Astrocyte (in vitro differentiated cells and primary cell): ENCODE results near the gene GRB10. TPM values are rescaled to one million over a fixed set of nuclear protein-coding genes. Genes with fewer than 3 reads are reported as not detected.

ENCODE experiments used
- DNase-seq: peaks from one replicate; pipeline ENCODE4 v3.0.0-alpha.2; 2010; ENCODE audit warnings: low read depth
- FAIRE-seq: peaks from 2 replicates; lab custom pipeline; 2011; peaks lifted over from hg19 to GRCh38; lab: Jason Lieb, UNC
- H2AFZ ChIP-seq: 2 replicates; pipeline ENCODE4 v1.6.0; 2012; ENCODE audit warnings: low read depth, low read length, inconsistent platforms
- H3K27ac ChIP-seq: 2 replicates; pipeline ENCODE4 v1.5.1; 2011; ENCODE audit warnings: low read depth, low read length, inconsistent platforms
- H3K27me3 ChIP-seq: 2 replicates; pipeline ENCODE4 v1.6.0; 2011; ENCODE audit warnings: low read length, inconsistent platforms; ENCODE audit not compliant: insufficient read depth
- H3K36me3 ChIP-seq: 2 replicates; pipeline ENCODE4 v1.5.1; 2011; ENCODE audit warnings: low read length, inconsistent platforms; ENCODE audit not compliant: insufficient read depth
- H3K4me1 ChIP-seq: 2 replicates; pipeline ENCODE4 v1.5.1; 2011; ENCODE audit warnings: low read length, inconsistent platforms; ENCODE audit not compliant: insufficient read depth
- H3K4me2 ChIP-seq: 2 replicates; pipeline ENCODE4 v1.6.0; 2012; ENCODE audit warnings: low read length, inconsistent platforms
- H3K4me3 ChIP-seq: 2 replicates; pipeline ENCODE4 v1.5.1; 2011; ENCODE audit warnings: low read depth, mild to moderate bottlenecking, low read length, inconsistent platforms; ENCODE audit not compliant: insufficient read depth
- H3K79me2 ChIP-seq: 2 replicates; pipeline ENCODE4 v1.6.0; 2012; ENCODE audit warnings: mild to moderate bottlenecking, low read length, inconsistent platforms; ENCODE audit not compliant: insufficient read depth
- H3K9ac ChIP-seq: 2 replicates; pipeline ENCODE4 v1.6.0; 2012; ENCODE audit warnings: mild to moderate bottlenecking, low read length, inconsistent platforms
- H3K9me3 ChIP-seq: 2 replicates; pipeline ENCODE4 v1.5.1; 2012; ENCODE audit warnings: low read depth, mild to moderate bottlenecking, low read length, inconsistent platforms; ENCODE audit not compliant: insufficient read depth
- H4K20me1 ChIP-seq: 2 replicates; pipeline ENCODE4 v1.6.0; 2012; ENCODE audit warnings: low read length, inconsistent platforms; ENCODE audit not compliant: insufficient read depth
- H3K27ac Mint-ChIP-seq: one replicate; pipeline ENCODE4 v1.8.0; 2021; ENCODE audit warnings: mild to moderate bottlenecking, mixed read lengths; ENCODE audit not compliant: unreplicated experiment
- H3K27me3 Mint-ChIP-seq: one replicate; pipeline ENCODE4 v1.8.0; 2021; ENCODE audit warnings: low read depth, mixed read lengths; ENCODE audit not compliant: unreplicated experiment
- H3K36me3 Mint-ChIP-seq: one replicate; pipeline ENCODE4 v1.8.0; 2021; ENCODE audit warnings: low read depth, mixed read lengths; ENCODE audit not compliant: unreplicated experiment
- H3K4me1 Mint-ChIP-seq: one replicate; pipeline ENCODE4 v1.8.0; 2021; ENCODE audit warnings: low read depth, mixed read lengths; ENCODE audit not compliant: unreplicated experiment
- H3K4me3 Mint-ChIP-seq: one replicate; pipeline ENCODE4 v1.8.0; 2021; ENCODE audit warnings: mild to moderate bottlenecking, moderate library complexity, mixed read lengths; ENCODE audit not compliant: unreplicated experiment
- H3K9me3 Mint-ChIP-seq: one replicate; pipeline ENCODE4 v1.8.0; 2021; ENCODE audit warnings: mild to moderate bottlenecking, mixed read lengths; ENCODE audit not compliant: unreplicated experiment
- EZH2 ChIP-seq: IDR thresholded peaks from 2 replicates; pipeline ENCODE4 v1.6.1; 2012; ENCODE audit warnings: mild to moderate bottlenecking, low read length, inconsistent platforms; ENCODE audit not compliant: insufficient read depth
- total RNA-seq: library from RNA; stranded (reverse); gene quantifications from 2 replicates; pipeline ENCODE4 v1.2.1, GENCODE V29; 2021
- TF ChIP-seq, protein P1 (sequence below): IDR thresholded peaks from 2 replicates; pipeline ENCODE4 v1.5.1; 2011; ENCODE audit warnings: low read depth, mild to moderate bottlenecking, inconsistent platforms, low read length, moderate library complexity; ENCODE audit not compliant: insufficient read depth

GRB10 gene
- total RNA-seq, 1 donor from 2014 or later: 81.9 TPM

DNA sequence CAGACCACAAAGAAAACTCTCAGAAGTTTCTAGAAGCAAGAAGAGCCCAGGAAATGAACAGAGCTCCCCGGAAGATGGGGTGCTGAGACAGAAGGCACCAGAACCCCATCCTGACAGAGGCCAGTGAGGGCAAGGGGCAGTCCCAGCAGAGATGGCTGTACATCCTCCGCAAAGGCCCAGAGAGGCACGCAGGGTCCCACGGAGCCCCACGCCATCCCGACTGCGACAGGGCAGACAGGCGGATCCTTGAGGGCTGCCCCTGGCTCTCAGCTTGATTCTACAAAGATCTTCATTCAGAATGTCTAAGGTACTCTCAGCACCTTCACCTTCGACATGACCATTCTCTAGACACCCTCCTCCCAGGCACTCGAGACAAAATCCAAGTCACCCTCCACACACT lies 109.6 kb downstream of the GRB10 start:
- Mint-ChIP-seq H3K4me1 (peaks cover 22% of the 10 kb centered on the region), H3K27me3 (no peaks in the 10 kb centered on the region), H3K36me3 (peaks cover 59% of the 10 kb centered on the region), H3K9me3 (peaks cover 8% of the 10 kb centered on the region), H3K27ac (peak overlapping the region; percentile 75), H3K4me3 (no peak overlapping the region)
- FAIRE-seq (no peak), DNase-seq (no peak)
- H3K27me3 ChIP-seq: no peaks in the 10 kb centered on the region
- no peaks in the 10 kb centered on the region for H3K9me3 ChIP-seq
- H3K9ac ChIP-seq: no peak overlapping the region
- H3K79me2 ChIP-seq: peaks cover 94% of the 10 kb centered on the region
- H3K4me3 ChIP-seq: no peak overlapping the region
- no peak overlapping the region for H3K27ac ChIP-seq
- peaks cover 17% of the 10 kb centered on the region for H3K36me3 ChIP-seq
- TF ChIP-seq, protein P1, sequence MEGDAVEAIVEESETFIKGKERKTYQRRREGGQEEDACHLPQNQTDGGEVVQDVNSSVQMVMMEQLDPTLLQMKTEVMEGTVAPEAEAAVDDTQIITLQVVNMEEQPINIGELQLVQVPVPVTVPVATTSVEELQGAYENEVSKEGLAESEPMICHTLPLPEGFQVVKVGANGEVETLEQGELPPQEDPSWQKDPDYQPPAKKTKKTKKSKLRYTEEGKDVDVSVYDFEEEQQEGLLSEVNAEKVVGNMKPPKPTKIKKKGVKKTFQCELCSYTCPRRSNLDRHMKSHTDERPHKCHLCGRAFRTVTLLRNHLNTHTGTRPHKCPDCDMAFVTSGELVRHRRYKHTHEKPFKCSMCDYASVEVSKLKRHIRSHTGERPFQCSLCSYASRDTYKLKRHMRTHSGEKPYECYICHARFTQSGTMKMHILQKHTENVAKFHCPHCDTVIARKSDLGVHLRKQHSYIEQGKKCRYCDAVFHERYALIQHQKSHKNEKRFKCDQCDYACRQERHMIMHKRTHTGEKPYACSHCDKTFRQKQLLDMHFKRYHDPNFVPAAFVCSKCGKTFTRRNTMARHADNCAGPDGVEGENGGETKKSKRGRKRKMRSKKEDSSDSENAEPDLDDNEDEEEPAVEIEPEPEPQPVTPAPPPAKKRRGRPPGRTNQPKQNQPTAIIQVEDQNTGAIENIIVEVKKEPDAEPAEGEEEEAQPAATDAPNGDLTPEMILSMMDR: no peak
- TF ChIP-seq EZH2: no peak
- H3K4me1 ChIP-seq: peaks cover 2% of the 10 kb centered on the region
- H2AFZ ChIP-seq: no peak overlapping the region
- H4K20me1 ChIP-seq: peaks cover 98% of the 10 kb centered on the region
- no peak overlapping the region for H3K4me2 ChIP-seq

DNA sequence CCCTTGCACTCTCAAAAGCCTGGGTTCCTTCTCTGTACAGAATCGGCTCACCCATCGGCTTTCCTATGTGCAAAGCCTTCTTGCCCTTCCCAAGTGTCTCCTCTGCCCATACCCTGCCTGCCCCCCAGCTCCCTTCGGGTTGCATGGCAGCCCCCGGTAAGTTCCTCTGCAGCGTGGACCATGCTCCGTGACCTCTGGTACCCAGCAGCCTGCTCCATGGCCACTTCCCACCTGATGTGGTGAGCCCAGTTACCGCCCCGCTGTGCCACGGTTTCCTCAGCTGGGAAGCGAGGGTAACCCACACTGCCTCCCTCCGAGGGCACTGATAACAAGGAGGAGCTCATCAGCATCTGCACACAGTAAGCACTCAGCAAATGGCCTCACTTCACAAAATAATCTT lies 110.7 kb downstream of the GRB10 start:
- no peak overlapping the region for H3K4me3 Mint-ChIP-seq
- Histone ChIP-seq H3K4me3 (no peak overlapping the region), H3K9ac (no peak overlapping the region), H3K27me3 (no peaks in the 10 kb centered on the region), H2AFZ (no peak overlapping the region), H3K4me2 (no peak overlapping the region), H3K36me3 (peaks cover 17% of the 10 kb centered on the region), H3K27ac (no peak overlapping the region), H3K9me3 (no peaks in the 10 kb centered on the region), H4K20me1 (peaks cover 98% of the 10 kb centered on the region), H3K79me2 (peaks cover 84% of the 10 kb centered on the region), H3K4me1 (peaks cover 12% of the 10 kb centered on the region)
- DNase-seq (no peak), FAIRE-seq (no peak)
- no peak for TF ChIP-seq EZH2
- TF ChIP-seq, protein P1: no peak
- H3K9me3 Mint-ChIP-seq: peaks cover 8% of the 10 kb centered on the region
- no peak overlapping the region for H3K27ac Mint-ChIP-seq
- H3K4me1 Mint-ChIP-seq: peaks cover 23% of the 10 kb centered on the region
- H3K36me3 Mint-ChIP-seq: peaks cover 70% of the 10 kb centered on the region
- no peaks in the 10 kb centered on the region for H3K27me3 Mint-ChIP-seq

DNA sequence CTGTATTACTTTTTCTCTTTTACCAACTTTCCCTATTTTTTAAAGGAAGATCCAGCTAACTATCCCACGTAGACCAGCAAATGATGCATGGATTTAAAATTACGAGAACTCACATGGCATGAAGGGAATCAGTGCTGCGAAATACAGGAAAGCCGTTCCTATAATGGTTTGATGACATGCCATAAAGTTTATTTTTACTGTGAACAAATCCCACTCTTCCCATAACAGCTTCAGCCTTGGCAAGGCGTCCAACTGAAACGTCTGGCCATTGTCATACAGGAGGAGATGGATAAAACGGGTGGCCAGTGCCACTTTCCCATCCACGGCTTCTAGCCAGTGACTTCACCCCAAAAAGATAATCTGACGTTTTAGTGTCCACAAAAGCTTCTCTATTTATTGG lies 111.3 kb downstream of the GRB10 start:
- H3K27me3 Mint-ChIP-seq: no peaks in the 10 kb centered on the region
- H3K79me2 ChIP-seq: peaks cover 79% of the 10 kb centered on the region
- H3K27ac Mint-ChIP-seq: no peak overlapping the region
- H3K27me3 ChIP-seq: no peaks in the 10 kb centered on the region
- FAIRE-seq: no peak
- no peak overlapping the region for H3K27ac ChIP-seq
- H3K4me1 ChIP-seq: peaks cover 13% of the 10 kb centered on the region
- H3K36me3 Mint-ChIP-seq: peaks cover 70% of the 10 kb centered on the region
- H3K9ac ChIP-seq: no peak overlapping the region
- H3K9me3 ChIP-seq: no peaks in the 10 kb centered on the region
- peaks cover 18% of the 10 kb centered on the region for H3K4me1 Mint-ChIP-seq
- H2AFZ ChIP-seq: no peak overlapping the region
- peaks cover 17% of the 10 kb centered on the region for H3K36me3 ChIP-seq
- TF ChIP-seq EZH2: no peak
- TF ChIP-seq, protein P1: no peak
- no peak for DNase-seq
- H3K4me3 ChIP-seq: no peak overlapping the region
- no peak overlapping the region for H3K4me3 Mint-ChIP-seq
- peaks cover 8% of the 10 kb centered on the region for H3K9me3 Mint-ChIP-seq
- H4K20me1 ChIP-seq: peaks cover 95% of the 10 kb centered on the region
- no peak overlapping the region for H3K4me2 ChIP-seq
